OCI-M2 (cell line): ENCODE data around the gene HNRNPC.
"Not testable (repeated sequence)": the region's sequence is repeated elsewhere in the genome, so short reads cannot be mapped to it uniquely, and the experiment has no call there.

Source experiments
- DNase-seq: peaks from one replicate; lab custom pipeline; 2025; ENCODE audit not compliant: unreplicated experiment; lab: John Stamatoyannopoulos, UW

The HNRNPC gene

GRCh38 chr14:21194597-21194996, 74.6 kb downstream of the HNRNPC start:
- DNase-seq: no peak

GRCh38 chr14:21192875-21193535, 76.2 kb downstream of the HNRNPC start:
- no peak for DNase-seq

GRCh38 chr14:21192447-21192822, 76.8 kb downstream of the HNRNPC start:
- DNase-seq: no peak

GRCh38 chr14:21191809-21192446, 77.3 kb downstream of the HNRNPC start:
- DNase-seq: no peak

- DNase-seq: no peak
Observed at GRCh38 chr14:21191261-21191808, 77.9 kb downstream of the HNRNPC start.

- no peak for DNase-seq
Observed at GRCh38 chr14:21185491-21185890, 83.8 kb downstream of the HNRNPC start.

GRCh38 chr14:21184254-21184653, 85.0 kb downstream of the HNRNPC start:
- DNase-seq: no peak

GRCh38 chr14:21182166-21182565, 87.1 kb downstream of the HNRNPC start:
- DNase-seq: no peak

- DNase-seq: no peak
Observed at GRCh38 chr14:21171128-21171527, 98.1 kb downstream of the HNRNPC start.

GRCh38 chr14:21169573-21169972, 99.7 kb downstream of the HNRNPC start:
- no peak for DNase-seq

- no peak for DNase-seq
Observed at GRCh38 chr14:21168055-21168454, 101.2 kb downstream of the HNRNPC start.

- not testable (repeated sequence) for DNase-seq
Observed at GRCh38 chr14:21165670-21166069, 103.6 kb downstream of the HNRNPC start.

- not testable (repeated sequence) for DNase-seq
Observed at GRCh38 chr14:21165002-21165605, 104.1 kb downstream of the HNRNPC start.

- no peak for DNase-seq
Observed at GRCh38 chr14:21163871-21164291, 105.4 kb downstream of the HNRNPC start.

GRCh38 chr14:21162081-21162480, 107.2 kb downstream of the HNRNPC start:
- DNase-seq: no peak

GRCh38 chr14:21160061-21160610, 109.1 kb downstream of the HNRNPC start:
- no peak for DNase-seq
